Esophagus muscularis mucosa (tissue), 3 donors: ENCODE measurements around the gene C16orf74.

Experiments
- CTCF ChIP-seq, 3 experiments: fragments of 200-600 bp in 2 of 3; fragments of 450-650 bp in 1 of 3; sonication (generic) in 2 of 3; IDR thresholded peaks; one replicate each; pipeline ENCODE4 v1.5.1; 2017 to 2019; ENCODE audit warnings: antibody characterized with exemption in 3 of 3, mild to moderate bottlenecking in 2 of 3, moderate library complexity in 1 of 3
- POLR2A ChIP-seq: fragments of 450-650 bp; IDR thresholded peaks from one replicate; pipeline ENCODE4 v1.6.1; 2017; ENCODE audit warnings: antibody characterized with exemption, moderate library complexity, mild to moderate bottlenecking, low read depth
- POLR2AphosphoS5 ChIP-seq, 2 donors: sonication (generic); formaldehyde crosslinking; IDR thresholded peaks; one replicate each; pipeline ENCODE4 v1.6.1; 2017; ENCODE audit warnings: antibody characterized with exemption in 2 of 2

DNA sequence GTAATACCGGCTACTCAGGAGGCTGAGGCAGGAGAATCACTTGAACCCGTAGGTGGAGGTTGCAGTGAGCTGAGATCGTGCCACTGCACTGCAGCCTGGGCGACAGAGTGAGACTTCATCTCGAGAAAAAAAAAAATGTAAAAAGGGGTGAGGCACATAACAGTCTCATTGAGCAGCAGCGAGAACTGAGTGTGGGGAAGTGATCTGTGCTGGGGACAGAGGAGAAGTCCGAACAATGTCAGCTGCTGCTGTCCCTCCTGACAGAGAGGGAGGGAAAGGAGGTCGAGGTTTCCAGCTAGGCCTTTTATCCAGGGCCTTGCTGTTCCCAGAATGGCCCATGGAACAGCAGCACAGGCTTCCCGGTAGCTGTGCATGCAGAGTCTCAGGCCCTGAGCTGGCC, 14.0 kb downstream of the C16orf74 start:
- no peak for TF ChIP-seq CTCF (IDR thresholded peaks at IDR 0.05)
- no peak for TF ChIP-seq POLR2A
- TF ChIP-seq POLR2AphosphoS5 (IDR thresholded peaks at IDR 0.05), result no peak
